ENCODE results near the gene COL6A5.

Gene COL6A5

GRCh38 chr3:130457671-130458070 lies 112.2 kb downstream of the COL6A5 start:
- no peak for DNase-seq

- DNase-seq: no peak
Measured at GRCh38 chr3:130459944-130460343, 114.5 kb downstream of the COL6A5 start.

- no peak for DNase-seq
Measured at GRCh38 chr3:130462089-130462488, 116.6 kb downstream of the COL6A5 start.

GRCh38 chr3:130463221-130463620 lies 117.7 kb downstream of the COL6A5 start:
- no peak for DNase-seq

GRCh38 chr3:130465521-130465920 lies 120.0 kb downstream of the COL6A5 start:
- DNase-seq: no peak

GRCh38 chr3:130468311-130468710 lies 122.8 kb downstream of the COL6A5 start:
- no peak for DNase-seq

- no peak for DNase-seq
Measured at GRCh38 chr3:130470126-130470525, 124.7 kb downstream of the COL6A5 start.

- no peak for DNase-seq
Measured at GRCh38 chr3:130473416-130473815, 127.9 kb downstream of the COL6A5 start.

GRCh38 chr3:130480736-130481135 lies 135.3 kb downstream of the COL6A5 start:
- no peak for DNase-seq

- DNase-seq: no peak
Measured at GRCh38 chr3:130488288-130488687, 142.8 kb downstream of the COL6A5 start.

- DNase-seq: no peak
Measured at GRCh38 chr3:130488769-130489450, 143.4 kb downstream of the COL6A5 start.

GRCh38 chr3:130490241-130490640 lies 144.8 kb downstream of the COL6A5 start:
- DNase-seq: no peak

GRCh38 chr3:130491431-130491830 lies 146.0 kb downstream of the COL6A5 start:
- DNase-seq: no peak

GRCh38 chr3:130504701-130505100 lies 159.2 kb downstream of the COL6A5 start:
- DNase-seq: no peak

- DNase-seq: no peak
Measured at GRCh38 chr3:130506031-130506430, 160.6 kb downstream of the COL6A5 start.

- DNase-seq: no peak
Measured at GRCh38 chr3:130507746-130508145, 162.3 kb downstream of the COL6A5 start.

- DNase-seq: no peak
Measured at GRCh38 chr3:130509008-130509407, 163.5 kb downstream of the COL6A5 start.

GRCh38 chr3:130514681-130515080 lies 169.2 kb downstream of the COL6A5 start:
- DNase-seq: no peak

GRCh38 chr3:130515755-130516154 lies 170.3 kb downstream of the COL6A5 start:
- DNase-seq: no peak

- DNase-seq: no peak
Measured at GRCh38 chr3:130516645-130517512, 171.4 kb downstream of the COL6A5 start, which contains the start of gene COL6A6. Gene COL6A6, plus strand, starts transcription at chr3:130517177. Its CDS starts 43,188 bp downstream, at chr3:130560365.

GRCh38 chr3:130517602-130518001 lies 172.1 kb downstream of the COL6A5 start:
- DNase-seq: no peak

- DNase-seq: no peak
Measured at GRCh38 chr3:130519754-130520153, 174.3 kb downstream of the COL6A5 start.

GRCh38 chr3:130522399-130522798 lies 176.9 kb downstream of the COL6A5 start:
- no peak for DNase-seq

- DNase-seq: no peak
Measured at GRCh38 chr3:130527426-130527825, 182.0 kb downstream of the COL6A5 start.

All from activated T-cell treated with anti-CD3 and anti-CD28 coated beads, Interleukin-2, amount 50 U/mL, for 1 hour (primary cell).